ENCODE measurements around the gene PER2.

- TF ChIP-seq EZH2 (IDR thresholded peaks at IDR 0.05; ENCODE audit: insufficient read depth, poor library complexity, severe bottlenecking) (no peak), EZH2phosphoT487 (IDR thresholded peaks at IDR 0.05; ENCODE audit: insufficient read depth, low read depth) (no peak)
These were observed 3.3 kb upstream of the PER2 start for GRCh38 chr2:238291550-238292281.

Measured in GM23248 (cell line).